NT2/D1 (cell line): Measurements from ENCODE around the gene DDHD1.
"Not testable (repeated sequence)": the region's sequence is repeated elsewhere in the genome, so short reads cannot be mapped to it uniquely, and the experiment has no call there.

Experiments used
- DNase-seq: peaks from one replicate; pipeline ENCODE4 v3.0.0-alpha.2; 2011; ENCODE audit warnings: low read depth, low spot score
- H3K27me3 ChIP-seq: 2 replicates; pipeline ENCODE4 v1.6.0; 2011; ENCODE audit warnings: mild to moderate bottlenecking; ENCODE audit not compliant: insufficient read length, insufficient read depth
- H3K36me3 ChIP-seq: 2 replicates; pipeline ENCODE4 v1.6.1; 2011; ENCODE audit warnings: mild to moderate bottlenecking, low read length, mixed read lengths; ENCODE audit not compliant: insufficient read depth, insufficient read length
- H3K4me1 ChIP-seq: 2 replicates; pipeline ENCODE4 v1.5.1; 2011; ENCODE audit not compliant: insufficient read depth, insufficient read length
- H3K4me3 ChIP-seq: 2 replicates; pipeline ENCODE4 v1.5.1; 2011; ENCODE audit warnings: low read depth; ENCODE audit not compliant: insufficient read length
- H3K9ac ChIP-seq: 2 replicates; pipeline ENCODE4 v1.6.0; 2011; ENCODE audit warnings: low read depth; ENCODE audit not compliant: insufficient read length
- H3K9me3 ChIP-seq: 2 replicates; pipeline ENCODE4 v1.5.1; 2011; ENCODE audit warnings: mild to moderate bottlenecking, low read length; ENCODE audit not compliant: insufficient read depth
- SUZ12 ChIP-seq: IDR thresholded peaks from 2 replicates; pipeline ENCODE4 v1.6.1; 2011; ENCODE audit not compliant: insufficient read length, insufficient read depth; ENCODE audit errors: extremely low read depth
- YY1 ChIP-seq: IDR thresholded peaks from 2 replicates; pipeline ENCODE4 v1.6.1; 2011; ENCODE audit not compliant: insufficient read length, insufficient read depth
- ZNF274 ChIP-seq: IDR thresholded peaks from 2 replicates; pipeline ENCODE4 v1.6.1; 2011; ENCODE audit warnings: mild to moderate bottlenecking, low read depth, low read length

Gene DDHD1

GRCh38 chr14:53140585-53140984 lies 12.5 kb downstream of the DDHD1 start:
- Histone ChIP-seq H3K4me3 (no peak overlapping the region), H3K27me3 (no peaks in the 10 kb centered on the region), H3K9ac (no peak overlapping the region), H3K4me1 (no peaks in the 10 kb centered on the region), H3K9me3 (peaks cover 18% of the 10 kb centered on the region; the same call in 1 of the 2 replicates), H3K36me3 (no peaks in the 10 kb centered on the region)
- TF ChIP-seq SUZ12 (no peak), ZNF274 (no peak), YY1 (no peak)
- no peak for DNase-seq

GRCh38 chr14:53137568-53138203 lies 15.4 kb downstream of the DDHD1 start:
- H3K9me3 ChIP-seq: peaks cover 15% of the 10 kb centered on the region; the same call in 1 of the 2 replicates
- TF ChIP-seq ZNF274 (no peak), SUZ12 (no peak), YY1 (no peak)
- no peak overlapping the region for H3K4me3 ChIP-seq
- DNase-seq: no peak
- no peaks in the 10 kb centered on the region for H3K27me3 ChIP-seq
- H3K4me1 ChIP-seq: no peaks in the 10 kb centered on the region
- no peaks in the 10 kb centered on the region for H3K36me3 ChIP-seq
- no peak overlapping the region for H3K9ac ChIP-seq

GRCh38 chr14:53130491-53130890 lies 22.6 kb downstream of the DDHD1 start:
- H3K9me3 ChIP-seq, H3K36me3 ChIP-seq, H3K4me1 ChIP-seq, H3K9ac ChIP-seq, DNase-seq, H3K27me3 ChIP-seq, H3K4me3 ChIP-seq: not testable (repeated sequence)

- no peaks in the 10 kb centered on the region for H3K36me3 ChIP-seq
- no peak overlapping the region for H3K4me3 ChIP-seq
- TF ChIP-seq SUZ12: no peak
- no peak for TF ChIP-seq ZNF274
- no peak for TF ChIP-seq YY1
- DNase-seq: no peak
- H3K27me3 ChIP-seq: no peaks in the 10 kb centered on the region
- no peaks in the 10 kb centered on the region for H3K4me1 ChIP-seq
- no peak overlapping the region for H3K9ac ChIP-seq
- no peaks in the 10 kb centered on the region for H3K9me3 ChIP-seq
These were observed 24.7 kb downstream of the DDHD1 start for GRCh38 chr14:53128303-53129028.

GRCh38 chr14:53127832-53128231 lies 25.3 kb downstream of the DDHD1 start:
- no peak overlapping the region for H3K9ac ChIP-seq
- no peak overlapping the region for H3K4me3 ChIP-seq
- TF ChIP-seq ZNF274 (no peak), SUZ12 (no peak), YY1 (no peak)
- H3K9me3 ChIP-seq: no peaks in the 10 kb centered on the region
- no peaks in the 10 kb centered on the region for H3K27me3 ChIP-seq
- H3K36me3 ChIP-seq: no peaks in the 10 kb centered on the region
- H3K4me1 ChIP-seq: no peaks in the 10 kb centered on the region
- no peak for DNase-seq

- TF ChIP-seq ZNF274 (no peak), SUZ12 (no peak)
- H3K4me3 ChIP-seq: no peak overlapping the region
- DNase-seq: no peak
- H3K9ac ChIP-seq: no peak overlapping the region
- no peaks in the 10 kb centered on the region for H3K4me1 ChIP-seq
- no peaks in the 10 kb centered on the region for H3K36me3 ChIP-seq
- no peaks in the 10 kb centered on the region for H3K9me3 ChIP-seq
- no peaks in the 10 kb centered on the region for H3K27me3 ChIP-seq
These were observed 26.0 kb downstream of the DDHD1 start for GRCh38 chr14:53127151-53127550.

GRCh38 chr14:53126731-53127130 lies 26.4 kb downstream of the DDHD1 start:
- no peaks in the 10 kb centered on the region for H3K4me1 ChIP-seq
- no peak overlapping the region for H3K4me3 ChIP-seq
- DNase-seq: no peak
- no peaks in the 10 kb centered on the region for H3K9me3 ChIP-seq
- no peak overlapping the region for H3K9ac ChIP-seq
- H3K27me3 ChIP-seq: no peaks in the 10 kb centered on the region
- TF ChIP-seq YY1: no peak
- no peak for TF ChIP-seq ZNF274
- no peak for TF ChIP-seq SUZ12
- no peaks in the 10 kb centered on the region for H3K36me3 ChIP-seq
